ENCODE results near the gene TAB2.

Gene TAB2

GRCh38 chr6:149317644-149318571 is at the start of gene TAB2:
TSS of gene TAB2 (plus strand) at chr6:149317712. CDS start at chr6:149369998, 52,286 bp downstream.
- DNase-seq, result peak; percentile 81

DNA sequence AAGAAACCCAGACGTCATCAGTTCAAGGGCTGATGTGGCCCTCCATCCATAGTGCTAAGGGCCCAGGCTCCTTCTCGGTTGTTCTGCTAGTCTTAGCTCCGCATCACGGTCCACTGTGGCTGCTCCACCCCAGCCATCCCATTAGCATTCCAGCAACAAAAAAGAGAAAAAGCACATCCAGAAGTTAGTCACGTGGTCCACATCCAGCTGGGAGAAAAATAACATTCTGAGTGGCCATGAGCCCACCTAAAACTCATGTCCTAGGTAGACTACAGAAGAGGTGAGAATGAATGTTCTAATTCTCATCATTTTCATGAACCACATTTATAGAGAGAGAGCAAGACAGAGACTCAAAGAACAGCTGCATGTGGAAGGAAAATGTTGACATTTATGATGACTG is 49.4 kb upstream of the TAB2 start:
- no peak for DNase-seq

- DNase-seq, result no peak
Measured at GRCh38 chr6:149268768-149269167, 48.7 kb upstream of the TAB2 start.

- DNase-seq, result no peak
Measured at GRCh38 chr6:149270616-149271015, 46.9 kb upstream of the TAB2 start.

DNA sequence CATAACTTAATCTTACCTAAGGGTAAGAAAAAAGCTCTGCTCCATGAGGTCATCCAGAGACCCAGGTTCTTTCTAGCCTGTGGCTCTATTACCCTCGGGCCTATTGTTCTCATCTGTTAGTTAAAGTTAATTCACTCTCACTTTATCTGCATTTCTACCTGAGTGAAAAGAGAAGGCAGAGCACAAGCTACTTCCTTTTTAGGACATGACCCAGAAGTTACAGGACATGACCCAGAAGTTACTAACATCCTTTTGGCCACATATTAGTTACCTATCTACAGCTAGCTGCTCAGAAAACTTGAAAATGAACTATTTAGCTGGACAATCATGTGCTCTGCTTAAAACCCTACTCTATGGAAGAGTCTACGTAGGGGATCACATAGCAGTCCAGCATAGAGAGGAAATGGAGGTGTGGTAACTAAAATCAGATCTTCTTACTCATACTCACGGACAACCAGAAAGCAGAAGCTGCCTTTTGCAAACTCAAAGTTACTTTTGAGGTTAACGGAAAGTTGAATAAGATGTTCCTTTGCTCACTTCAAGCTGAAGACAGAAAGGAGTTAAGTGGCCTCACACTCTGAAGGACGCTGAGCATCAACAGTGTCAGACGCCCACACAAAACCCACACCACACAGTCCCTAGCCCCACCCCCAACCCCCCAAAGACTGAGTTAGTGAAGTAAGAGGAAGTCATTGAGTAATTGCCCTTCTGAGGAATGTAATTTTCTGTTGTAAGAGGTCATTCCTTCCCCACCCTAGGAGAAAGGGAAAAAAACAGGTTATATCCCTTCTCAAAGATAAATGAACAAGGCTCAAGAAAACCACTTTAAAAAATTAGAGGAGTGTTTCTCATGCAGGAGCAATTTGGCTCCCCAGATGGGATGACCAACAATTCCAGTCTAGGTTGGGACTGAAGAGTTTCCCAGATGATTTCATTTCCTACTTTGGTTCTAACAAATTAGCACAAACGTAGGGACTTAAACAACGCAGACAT is 45.9 kb upstream of the TAB2 start:
- DNase-seq, result peak; percentile 77

- DNase-seq, result peak; percentile 27
Measured at GRCh38 chr6:149273318-149273717, 44.2 kb upstream of the TAB2 start.

DNA sequence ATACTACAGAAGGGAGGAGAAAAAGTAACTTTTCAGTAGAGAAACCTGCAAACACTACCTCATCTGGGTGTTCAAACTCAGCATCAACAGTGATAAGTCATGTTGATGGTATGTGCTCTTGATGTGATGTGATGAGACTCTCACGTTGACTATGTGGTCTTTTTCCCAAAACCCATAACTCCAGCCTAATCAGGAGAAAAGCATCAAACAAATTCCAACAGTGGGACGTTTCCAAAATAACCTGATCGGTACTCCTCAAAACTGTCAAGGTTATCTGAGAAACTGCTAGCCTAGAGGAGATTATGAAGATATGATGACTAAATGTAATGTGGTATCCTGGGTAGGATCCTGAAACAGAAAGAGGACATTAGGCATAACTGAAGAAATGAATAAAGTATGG is 41.9 kb upstream of the TAB2 start:
- no peak for DNase-seq

DNA sequence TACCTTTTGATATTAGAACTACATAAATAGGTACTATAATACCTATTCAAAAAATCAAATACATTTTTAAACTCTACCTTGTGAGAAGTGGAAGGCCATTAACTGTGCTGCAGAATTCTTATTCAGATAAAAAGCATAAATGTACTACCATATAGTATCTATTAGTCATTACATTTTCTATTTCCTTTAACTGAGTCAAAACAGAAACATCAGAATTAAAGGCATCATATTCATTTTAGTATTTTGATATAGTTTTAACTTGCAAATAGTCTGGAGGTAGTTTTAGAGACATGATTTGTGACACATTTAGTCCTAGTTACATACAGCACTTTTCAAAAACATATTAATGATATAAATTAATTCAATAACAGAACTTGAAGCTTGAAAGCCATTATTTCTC is 39.9 kb upstream of the TAB2 start:
- peak; percentile 32 for DNase-seq

DNA sequence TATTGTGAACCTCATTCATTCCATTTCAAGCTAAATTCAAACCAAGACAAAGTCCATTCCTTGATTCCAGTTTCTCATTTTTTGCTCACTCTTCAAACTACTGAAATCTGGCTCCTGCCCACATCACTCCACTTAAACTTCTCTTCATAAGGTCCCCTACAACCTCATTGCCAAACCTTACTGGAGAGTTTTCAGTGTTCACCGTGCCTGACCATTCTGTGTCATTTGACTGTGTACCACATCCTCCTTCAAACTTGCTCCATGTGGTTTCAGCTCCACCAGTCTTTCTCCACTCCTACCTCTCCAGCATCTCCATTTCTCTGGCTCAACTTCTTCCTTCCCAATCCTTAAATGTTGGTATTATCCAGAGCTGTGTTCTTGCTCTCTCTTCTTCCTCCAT is 38.5 kb upstream of the TAB2 start:
- peak; percentile 24 for DNase-seq

- peak; percentile 59 for DNase-seq
Measured at GRCh38 chr6:149284904-149285303, 32.6 kb upstream of the TAB2 start.

GRCh38 chr6:149285626-149286025 is 31.9 kb upstream of the TAB2 start:
- DNase-seq, result no peak

- no peak for DNase-seq
Measured at GRCh38 chr6:149286905-149287304, 30.6 kb upstream of the TAB2 start.

GRCh38 chr6:149289192-149289781 is 28.2 kb upstream of the TAB2 start:
- no peak for DNase-seq

DNA sequence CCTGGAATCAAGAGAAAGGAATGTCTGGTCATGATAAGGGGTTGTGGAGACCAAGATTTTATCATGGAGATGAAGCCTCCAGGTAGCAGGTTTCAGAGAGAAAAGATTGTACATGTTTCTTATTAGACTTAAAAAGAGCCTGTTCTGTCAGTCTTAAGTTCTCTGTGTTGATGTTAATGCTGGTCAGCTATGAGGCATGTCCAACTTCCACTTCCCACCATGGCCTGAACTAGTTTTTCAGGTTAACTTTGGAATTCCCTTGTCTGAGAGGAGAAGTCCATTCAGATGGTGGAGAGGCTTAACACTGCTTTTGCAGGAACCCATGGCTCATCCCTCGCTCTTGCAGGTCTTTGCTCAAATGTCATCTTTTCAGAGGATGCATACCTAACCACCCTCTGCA is 27.5 kb upstream of the TAB2 start:
- DNase-seq, result no peak

GRCh38 chr6:149293244-149293643 is 24.3 kb upstream of the TAB2 start:
- DNase-seq, result no peak

GRCh38 chr6:149300563-149300962 is 16.9 kb upstream of the TAB2 start:
- no peak for DNase-seq

- DNase-seq, result no peak
Measured at GRCh38 chr6:149302723-149303122, 14.8 kb upstream of the TAB2 start.

DNA sequence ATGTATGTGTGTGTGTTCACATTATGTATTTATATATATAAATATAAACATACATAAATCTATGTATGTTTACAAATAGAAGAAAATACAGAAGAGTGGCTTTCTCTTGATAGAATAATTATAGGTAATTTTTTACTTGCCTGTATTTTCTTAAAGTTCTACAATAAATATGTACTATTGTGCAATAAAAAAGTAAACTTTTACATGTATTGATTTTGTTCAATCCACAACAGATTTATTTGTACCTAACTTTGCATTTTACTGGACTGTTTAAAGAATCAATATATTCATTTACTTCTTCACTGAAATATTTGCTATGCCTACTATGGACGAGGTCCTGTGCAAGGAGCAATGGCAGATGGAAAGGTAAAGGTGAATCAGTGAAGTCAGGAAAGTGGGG is 14.0 kb upstream of the TAB2 start:
- no peak for DNase-seq

GRCh38 chr6:149305372-149305771 is 12.1 kb upstream of the TAB2 start:
- DNase-seq, result no peak

DNA sequence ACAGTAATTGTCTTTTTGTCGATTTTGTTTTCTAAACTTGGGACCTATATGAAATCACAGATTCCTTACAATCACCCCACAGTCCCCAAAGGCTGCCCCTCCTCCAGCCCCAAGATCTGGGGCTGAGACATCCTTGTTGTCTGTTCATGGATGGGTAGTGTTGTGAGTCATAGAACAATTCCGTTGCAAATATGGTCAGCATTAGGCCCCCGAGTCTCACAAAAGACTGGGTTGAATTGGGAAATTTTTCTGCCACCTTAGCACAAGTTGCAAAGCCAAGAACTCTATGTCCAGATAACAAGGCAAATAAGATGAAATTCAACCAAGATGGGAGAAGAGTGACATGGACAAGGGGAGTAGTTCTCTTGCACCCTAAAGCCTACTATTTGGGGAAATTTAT is 10.5 kb upstream of the TAB2 start:
- DNase-seq, result no peak

DNA sequence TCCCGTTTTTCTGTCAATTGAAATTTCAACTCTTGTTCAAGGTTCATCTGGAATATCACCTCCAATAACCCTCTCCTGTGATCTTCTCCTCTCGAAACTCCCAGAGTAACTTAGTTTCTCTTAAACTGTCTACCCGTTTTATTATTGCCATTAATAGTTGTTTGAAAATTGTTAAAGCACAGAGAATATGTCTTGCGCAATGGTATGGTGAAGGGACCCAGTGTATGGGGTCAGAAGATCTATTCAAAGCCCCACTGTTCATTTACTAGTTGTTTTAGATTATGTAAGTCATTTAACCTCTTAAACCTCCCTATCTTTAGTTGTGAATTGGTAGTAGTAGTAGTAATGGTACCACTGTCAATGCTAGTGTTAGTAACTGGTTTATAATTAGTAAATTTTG is 6.2 kb upstream of the TAB2 start:
- no peak for DNase-seq

DNA sequence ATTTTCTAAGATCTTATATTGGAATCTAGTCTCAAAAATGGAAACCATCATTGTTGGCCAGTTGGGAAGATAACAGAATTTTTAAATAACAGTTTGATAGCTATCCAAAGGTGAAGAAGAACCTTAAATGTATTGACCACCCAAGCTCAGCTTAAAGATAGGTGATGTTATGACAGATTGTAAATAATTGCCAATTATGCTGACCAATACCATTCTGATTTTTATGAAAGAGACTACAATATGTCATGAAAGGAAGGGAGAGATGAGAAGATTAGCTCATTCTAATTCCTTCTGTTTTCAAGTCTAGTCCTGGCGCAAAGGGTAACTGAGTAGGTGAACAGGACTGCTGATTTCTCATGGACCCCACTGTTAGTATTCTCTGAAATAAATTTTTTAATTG is 5.7 kb upstream of the TAB2 start:
- no peak for DNase-seq

DNA sequence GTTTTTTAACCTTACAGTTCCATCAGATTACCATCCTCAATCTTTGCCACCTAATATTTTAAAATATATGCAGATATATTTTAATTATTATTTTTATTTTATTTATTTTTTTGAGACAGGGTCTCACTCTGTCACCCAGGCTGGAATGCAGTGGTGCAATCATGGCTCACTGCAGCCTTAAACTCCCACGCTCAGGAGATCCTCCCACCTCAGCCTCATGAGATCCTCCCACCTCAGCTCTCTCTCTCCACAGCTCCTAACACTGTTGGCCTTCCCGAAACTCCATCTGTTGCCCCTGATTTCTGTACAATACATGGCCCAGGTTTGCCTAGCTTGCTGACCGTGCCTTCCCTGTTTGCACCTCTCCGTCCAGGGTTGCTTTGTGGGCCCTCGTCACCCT is 4.4 kb upstream of the TAB2 start:
- DNase-seq, result no peak
